GM18873 (cell line): ENCODE data around the gene HPCAL1.

ENCODE experiments used
- ATAC-seq: cut with Tn5 transposase; IDR thresholded peaks from one replicate; pipeline ENCODE4 v1.9.1; 2021; ENCODE audit warnings: mild to moderate bottlenecking, moderate library complexity, moderate number of reproducible peaks; ENCODE audit not compliant: unreplicated experiment, low FRiP score

Gene HPCAL1

DNA sequence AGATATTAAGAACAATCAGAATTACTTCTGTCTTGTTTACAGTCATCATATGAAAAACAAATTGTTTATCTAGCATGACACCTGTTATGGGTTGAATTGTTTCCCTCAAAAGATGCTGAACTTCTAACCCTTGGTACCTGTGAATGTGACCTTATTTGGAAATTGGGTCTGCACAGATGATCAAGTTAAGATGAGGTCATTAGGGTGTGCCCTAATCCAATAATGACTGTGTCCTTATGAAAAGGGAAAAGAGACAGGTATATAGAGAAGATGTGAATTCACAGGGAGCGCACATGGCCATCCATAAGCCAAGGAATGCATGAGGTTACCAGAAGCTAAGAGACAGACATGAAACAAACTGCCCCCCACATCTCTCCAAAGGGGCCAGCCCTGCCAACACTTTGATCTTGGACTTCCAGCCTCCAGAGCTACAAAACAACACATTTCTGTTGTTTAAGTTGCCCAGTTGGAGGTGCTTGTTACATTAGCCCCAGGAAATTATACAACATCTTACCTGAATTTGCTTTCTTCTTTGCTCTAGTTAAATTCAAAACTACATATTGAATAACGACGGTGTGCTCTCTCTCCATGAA lies 2.3 kb upstream of the HPCAL1 start:
- no peak for ATAC-seq

DNA sequence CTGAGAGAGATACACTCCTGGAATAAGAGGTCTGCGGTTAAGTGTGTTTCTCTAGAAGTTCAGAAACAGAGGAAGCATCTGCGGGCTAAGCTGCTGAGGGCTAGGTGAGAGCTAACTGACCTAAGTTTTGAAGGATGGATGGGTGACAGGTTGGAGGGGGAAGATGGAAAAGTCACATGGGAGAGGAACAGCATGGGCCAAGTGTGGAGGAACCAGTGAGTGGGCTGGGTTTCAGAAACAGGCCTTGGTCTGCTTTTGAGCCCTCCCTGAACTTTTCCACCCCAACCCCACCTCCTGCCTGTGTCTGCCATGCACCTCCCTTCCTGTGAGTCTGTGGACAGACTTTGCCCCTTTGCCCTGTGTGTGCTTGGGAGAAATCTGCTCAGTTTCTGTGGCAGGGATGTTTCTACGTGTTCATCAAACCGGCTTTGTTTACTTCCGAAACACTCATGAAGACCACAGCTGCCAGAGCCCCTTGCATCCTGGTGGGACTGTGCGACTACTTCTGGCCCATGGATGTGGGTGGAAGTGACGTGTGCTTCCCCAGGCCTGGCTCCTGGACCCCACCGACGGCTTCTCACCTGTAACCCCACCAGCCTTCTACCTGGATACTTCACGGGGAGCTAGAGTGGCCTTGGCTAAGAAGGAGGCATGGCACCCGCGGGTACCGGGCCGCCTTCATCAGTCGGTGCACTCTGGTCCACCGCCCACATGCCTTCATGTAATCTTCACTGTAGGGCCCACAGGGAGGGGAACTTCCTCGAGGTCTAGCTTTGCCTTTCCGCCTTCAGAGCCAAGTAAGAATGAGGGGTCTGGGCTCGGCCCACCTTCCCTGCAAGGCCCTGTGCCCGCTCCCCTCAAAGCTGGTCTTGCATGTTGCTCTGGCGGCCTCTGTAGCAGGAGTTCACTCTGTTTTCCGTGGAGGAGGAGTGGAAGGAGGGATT lies 1.4 kb upstream of the HPCAL1 start:
- ATAC-seq, result no peak

DNA sequence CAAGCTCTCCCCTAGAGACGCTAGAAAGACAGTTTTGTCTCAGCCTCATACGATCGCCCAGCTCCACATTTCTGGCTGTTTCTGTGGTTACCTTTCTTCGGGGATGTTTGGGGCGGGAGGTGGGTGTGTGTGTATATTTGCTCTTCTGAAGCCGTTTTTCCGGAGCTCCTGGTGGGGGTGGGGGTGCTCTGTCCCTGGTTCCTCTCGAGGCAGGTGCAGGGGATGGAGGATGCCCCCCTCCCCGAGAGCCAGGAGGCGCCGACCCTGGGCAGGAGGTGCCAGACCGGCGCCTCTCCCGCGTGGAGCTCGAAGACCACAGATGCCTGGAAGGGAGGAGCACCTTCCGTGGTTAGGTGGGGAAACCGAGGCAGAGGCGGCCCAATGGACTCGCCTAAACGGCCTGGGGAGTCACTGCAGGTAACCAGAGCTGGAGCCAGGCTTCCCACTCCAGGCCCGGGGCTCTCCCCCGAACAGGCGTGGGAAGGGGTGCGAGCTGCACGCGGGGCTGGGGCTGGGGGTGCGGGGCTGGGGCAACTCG lies 694 bp upstream of the HPCAL1 start:
- ATAC-seq, result no peak

DNA sequence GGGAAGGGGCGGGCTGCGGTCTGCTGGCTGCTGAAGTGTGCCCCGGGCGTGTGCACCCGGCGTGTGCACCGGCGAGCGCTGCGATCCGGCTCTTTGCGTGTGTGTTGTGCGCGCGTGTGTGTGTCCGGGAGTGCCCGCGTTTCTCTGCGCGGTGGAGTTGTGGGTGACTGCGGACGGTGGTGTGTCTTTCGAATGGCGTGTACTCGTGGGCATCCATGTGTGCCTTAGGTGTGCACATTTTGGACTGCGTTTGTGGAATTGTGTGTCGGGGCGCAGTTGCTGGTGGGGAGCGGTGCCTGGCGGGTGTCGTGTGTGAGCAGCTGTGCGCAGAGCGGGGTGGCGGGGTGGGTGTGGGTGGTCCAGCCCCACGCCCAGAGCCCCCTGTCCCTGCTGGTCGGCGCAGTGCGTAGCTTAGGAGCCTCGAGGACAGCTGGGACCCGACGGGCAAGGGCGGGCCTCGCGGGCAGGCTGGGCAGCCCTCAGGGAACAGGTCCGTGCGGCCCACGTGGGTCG lies 533 bp downstream of the HPCAL1 start:
- peak; percentile 10 for ATAC-seq

DNA sequence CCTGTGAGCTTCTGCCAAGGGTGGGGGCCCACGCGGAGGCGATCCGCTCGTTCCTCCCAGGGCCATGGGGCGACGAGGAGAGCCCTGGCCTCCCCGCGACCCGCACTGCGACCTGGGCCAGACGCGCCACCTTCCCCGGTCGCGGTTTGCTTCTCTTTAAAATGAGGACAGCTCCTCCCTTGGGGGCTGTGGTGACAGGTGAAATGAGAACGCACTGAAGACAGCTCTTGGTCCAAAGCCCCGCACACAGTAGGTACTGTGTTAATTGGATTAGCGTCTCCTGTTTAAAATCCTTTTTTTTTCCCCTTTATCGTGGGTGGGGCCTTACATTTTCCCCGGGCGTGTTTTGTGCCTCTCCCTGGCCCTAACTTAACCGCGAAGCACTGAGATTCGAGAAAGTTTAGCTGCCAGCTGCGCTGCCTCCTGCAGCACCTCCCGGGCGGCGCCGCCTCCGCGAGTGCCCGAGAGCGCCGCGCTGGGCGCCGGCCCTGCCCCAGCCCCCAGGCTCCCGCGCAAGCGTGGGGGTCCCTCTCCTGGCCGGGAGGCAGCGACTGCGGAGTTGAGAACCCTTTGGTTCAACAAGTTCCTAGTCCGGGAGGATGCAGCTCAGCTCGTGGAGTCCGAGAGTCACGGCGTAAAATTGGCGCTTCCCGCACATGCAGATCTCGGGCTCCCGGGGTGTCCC lies 1.1 kb downstream of the HPCAL1 start:
- ATAC-seq, result peak; percentile 18

DNA sequence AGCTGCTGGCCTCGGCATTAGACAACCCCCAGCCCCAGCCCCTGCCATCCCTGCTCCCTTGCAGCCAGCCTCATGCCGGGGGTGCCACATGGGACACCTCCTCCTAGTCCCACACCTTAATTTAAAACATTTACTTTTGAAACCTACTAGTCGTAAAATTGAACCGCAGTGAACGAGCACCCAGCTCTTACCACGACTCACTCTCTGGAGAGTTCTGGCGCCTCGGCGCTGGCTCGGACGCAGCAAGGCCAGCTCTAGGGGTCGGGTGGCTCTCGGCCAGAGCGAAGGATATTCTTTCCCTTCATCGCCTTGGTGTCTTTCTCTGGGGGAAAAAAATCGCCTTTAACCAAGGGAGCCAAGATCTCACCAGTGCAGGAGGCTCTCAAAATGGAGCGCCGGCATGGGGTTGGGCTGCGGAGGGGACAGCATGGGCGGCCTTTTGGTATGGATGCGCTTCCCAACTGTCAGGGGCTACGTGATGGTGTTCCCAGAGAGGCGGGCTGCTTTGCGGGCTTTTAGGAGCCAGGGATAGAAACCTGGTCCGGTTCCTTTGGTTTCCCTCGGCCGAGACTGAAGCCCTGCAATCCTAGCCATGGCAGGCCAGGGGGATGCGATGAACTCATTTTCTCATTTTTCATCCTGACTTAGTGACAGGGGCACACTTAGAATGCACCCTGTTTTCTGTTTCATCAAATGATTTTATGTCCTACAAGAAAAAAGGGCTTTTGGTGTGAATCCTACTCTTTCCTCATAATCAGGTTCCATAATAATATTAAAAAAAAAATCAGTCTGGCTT lies 2.0 kb downstream of the HPCAL1 start:
- ATAC-seq, result no peak

DNA sequence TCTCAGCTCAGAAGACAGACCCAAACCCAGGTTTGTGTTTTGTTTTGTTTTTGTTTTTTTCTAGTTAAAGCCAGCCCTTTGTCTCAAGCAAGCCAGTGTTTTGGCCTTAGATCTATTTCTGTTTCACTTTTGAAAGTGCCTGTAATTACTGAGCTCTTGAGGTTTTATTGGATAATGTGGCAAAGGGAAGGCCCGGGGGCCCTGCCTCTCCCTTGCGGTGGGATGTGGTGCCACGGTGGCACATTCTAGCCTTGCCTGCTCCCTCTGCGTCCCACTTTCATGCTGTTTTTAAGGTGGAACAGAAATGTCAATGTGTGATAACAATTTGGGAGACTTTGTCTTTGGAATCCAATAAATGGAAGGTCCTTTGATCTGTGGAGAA lies 2.5 kb downstream of the HPCAL1 start:
- ATAC-seq, result no peak

DNA sequence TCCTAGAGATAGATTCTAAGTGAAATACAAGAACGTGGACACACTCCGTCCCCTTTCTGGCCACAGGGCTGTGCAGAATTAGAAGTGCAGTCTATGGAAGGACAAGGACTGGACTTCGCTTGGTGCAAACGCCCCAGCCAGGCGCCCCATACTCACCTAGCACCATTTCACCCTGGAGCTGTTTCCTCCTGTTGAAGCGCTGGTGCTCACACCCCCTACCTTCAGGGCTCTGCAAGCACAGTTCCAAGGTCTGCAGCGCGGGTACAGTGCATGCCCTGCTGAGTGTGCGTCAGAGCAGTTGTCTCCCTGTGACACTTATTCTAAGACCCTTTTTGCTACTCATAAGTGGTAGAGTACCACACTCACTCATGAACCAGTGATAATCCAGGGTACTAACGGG lies 3.0 kb downstream of the HPCAL1 start:
- no peak for ATAC-seq

DNA sequence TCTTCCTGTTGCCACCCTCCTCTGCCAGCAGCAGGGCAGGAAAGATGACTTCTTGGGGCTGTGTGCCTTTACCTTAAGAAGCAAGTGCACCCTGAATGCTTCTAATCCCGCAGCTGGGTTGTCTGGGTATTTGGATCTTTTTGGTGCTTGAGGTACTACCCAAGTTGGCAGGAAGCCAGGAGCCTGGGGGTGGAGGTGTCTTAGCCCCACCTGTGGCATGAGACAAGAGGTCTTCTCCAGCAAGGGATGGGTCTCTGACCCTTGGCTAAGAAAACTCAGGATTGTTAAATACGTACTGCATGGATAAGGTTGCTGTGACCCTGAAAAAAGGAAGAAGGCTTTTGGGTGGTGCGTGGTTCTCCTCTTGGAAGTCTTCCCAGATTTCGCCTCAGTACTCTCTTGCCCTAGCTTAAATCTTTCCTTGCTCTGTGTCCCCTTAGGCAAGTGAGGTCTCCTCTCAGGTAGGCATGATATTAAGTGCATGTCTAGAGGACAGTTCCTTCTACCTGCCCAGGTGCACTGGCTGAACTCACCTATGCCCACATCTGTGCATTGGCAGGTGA lies 4.3 kb downstream of the HPCAL1 start:
- no peak for ATAC-seq

DNA sequence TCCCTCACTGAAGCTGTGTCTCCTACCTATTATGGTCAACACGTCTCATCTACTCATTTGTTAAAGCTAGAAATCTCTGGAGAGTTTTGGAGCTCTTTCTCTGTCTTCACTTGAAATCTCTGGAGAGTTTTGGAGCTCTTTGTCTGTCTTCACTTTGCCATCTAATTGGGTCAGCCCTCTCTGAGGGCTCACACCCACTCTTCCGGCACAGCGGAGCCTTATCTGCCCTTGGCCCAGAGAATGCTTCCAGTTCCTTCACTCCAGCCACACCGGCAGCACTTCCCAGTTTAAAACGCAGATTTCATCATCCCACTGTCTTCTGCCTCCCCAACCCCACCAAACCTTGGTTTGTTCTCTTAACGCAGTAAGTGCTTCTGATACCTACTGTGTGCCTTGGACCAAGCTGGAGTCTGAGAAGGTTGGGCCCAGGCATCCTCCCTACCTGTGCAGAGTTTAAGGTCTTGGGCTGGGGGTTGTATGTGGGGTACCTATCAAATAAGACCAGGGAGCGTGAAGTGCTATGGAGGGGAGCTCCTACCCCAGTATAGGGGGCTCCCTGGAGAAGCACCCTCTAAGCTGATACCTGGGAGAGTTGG lies 5.0 kb downstream of the HPCAL1 start:
- ATAC-seq, result no peak

DNA sequence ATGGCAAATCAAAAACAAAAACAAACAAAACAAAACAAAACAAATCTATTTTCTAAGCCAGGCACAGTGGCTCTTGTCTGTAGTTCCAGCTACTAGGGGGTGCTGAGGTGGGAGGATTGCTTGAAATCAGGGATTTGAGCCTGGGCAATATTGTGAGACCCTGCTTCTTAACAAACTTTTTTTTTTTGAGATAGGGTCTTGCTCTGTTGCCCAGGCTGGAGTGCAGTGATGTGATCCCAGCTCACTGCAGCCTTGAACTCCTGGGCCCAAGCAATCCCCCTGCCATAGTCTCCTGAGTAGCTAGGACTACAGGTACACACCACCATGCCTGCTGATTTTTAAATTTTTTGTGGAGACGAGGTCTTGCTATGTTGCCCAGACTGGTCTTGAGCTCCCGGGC lies 6.2 kb downstream of the HPCAL1 start:
- ATAC-seq, result no peak

DNA sequence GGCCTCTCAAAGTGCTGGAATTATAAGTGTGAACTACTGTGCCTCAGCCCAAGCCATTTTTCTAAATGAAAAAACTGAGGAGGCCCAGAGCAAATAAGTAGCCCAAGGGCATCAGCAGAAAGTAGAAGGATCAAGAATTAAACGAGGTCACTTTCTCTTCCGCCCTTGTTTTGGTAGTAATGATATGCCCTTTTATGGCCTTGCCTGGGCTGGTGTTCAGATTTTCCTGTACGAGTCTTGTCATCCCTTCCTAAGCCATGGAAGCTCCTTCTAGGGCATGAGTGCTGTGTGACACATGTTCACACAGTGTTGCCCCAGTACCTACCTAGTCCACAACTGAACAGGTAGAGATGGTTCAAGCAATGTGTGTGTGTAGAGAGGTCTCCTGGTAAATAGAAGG lies 6.6 kb downstream of the HPCAL1 start:
- no peak for ATAC-seq

DNA sequence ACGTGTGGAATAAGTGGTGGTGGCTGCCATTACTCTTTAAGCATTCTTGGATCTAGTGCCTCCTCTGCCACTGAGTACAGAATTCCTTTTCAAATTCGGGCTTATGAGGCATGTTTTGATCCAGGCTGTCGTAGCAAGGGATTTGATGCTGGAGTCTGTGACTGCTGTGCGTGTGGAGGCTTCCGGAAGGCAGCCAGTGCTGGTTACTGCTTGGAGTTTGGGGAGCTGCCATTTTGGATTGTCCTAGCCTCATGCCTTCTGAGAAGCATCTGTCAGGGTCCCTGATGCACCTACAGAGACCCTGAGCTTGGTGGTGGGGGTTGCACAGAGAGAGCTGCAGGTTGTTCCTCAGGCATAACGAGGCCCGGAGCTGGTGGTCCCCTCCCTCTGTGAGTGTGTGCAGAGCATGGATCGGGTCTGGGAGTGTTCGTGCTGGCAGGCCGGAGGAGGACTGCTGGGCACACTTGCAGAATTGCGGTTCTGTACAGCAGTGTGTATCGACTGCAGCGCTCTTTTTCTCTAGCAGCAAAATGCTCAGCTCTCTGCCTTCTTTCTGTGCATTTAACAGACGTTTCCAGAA lies 7.7 kb downstream of the HPCAL1 start:
- no peak for ATAC-seq

DNA sequence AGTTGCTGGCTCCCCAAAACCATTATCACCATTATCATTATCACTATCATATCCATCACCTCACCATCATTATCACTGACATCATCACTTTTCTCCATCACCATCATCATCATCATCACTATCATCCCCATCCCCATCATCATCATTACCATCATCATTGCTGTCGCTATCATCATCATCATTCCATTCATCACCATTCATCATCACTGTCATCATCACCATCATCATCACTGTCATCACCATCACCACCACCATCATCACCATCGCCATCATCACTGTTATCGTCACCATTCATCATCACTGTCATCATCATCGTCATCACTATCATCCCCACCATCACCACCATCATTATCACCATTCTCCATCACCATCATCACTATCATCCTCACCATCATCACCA lies 9.0 kb downstream of the HPCAL1 start:
- no peak for ATAC-seq

DNA sequence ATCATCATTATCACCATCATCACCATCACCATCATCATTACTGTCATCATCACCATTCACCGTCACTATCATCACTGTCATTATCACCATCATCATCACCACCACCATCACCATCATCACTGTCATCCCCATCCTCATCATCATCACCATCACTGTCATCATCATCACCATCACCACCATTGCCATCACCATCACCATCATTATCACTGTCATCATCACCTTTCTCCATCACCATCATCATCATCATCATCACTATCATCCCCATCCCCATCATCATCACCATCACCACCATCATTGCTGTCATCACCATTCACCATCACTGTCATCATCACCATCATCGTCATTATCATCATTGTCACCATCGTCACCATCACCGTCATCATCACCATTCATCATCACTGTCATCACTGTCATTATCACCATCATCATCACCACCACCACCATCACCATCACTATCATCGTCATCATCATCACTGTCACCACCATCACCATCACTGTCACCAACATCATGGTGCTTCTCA lies 9.8 kb downstream of the HPCAL1 start:
- ATAC-seq, result no peak

DNA sequence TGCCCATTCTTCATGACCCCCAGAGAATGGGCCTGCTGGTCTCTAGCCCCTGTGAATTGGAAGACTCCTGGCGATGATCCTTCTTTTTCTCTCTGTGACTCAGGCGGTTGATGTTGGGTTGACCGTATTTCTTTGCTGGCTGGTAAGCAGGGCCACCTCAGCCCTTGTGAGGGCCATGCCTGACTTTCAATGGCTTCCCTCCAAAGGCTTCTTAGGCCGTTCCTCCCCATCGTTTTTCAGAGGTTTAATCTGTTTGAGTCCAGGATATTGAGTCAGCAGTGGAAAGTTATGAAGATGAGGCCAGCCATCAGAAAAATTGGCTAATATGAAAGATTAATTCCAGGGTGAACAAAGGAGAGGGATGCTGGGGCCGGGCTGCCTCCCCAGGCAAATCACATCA lies 13.6 kb downstream of the HPCAL1 start:
- no peak for ATAC-seq

DNA sequence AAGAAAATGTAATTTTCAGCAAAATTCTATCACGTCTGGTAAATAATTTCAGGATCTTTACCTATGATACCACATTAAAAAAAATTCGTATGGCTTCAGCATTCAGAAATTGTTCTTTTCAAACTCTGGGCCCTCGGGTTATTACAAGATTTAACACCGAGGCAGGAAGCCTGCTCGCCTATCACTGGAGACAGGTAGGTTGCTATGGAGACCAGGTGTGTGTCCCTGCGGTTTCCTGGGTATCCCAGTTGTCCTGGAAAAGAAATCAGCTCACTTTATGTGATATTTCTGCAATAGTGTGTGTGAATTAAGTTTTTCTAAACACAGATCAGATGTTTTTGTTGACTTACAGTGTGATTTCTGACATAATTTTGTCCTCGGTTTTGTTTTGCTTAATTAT lies 14.2 kb downstream of the HPCAL1 start:
- no peak for ATAC-seq

DNA sequence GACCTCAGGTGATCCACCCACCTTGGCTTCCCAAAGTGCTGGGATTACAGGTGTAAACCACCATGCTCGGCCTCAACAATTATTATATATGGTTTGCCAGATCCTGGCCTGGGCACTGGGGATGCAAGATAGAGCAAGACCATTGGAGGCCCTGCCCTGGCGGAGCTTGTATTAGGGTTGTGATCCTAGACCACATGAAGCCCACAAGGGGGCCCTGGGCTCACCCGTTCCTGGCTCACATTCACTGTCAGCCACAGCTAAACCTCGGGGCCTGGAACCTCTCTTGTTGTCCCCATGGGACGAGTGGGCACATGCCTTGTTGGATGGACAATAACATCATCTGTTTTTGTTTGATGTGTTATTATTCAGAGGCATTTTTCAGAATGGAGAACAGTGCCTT lies 14.9 kb downstream of the HPCAL1 start:
- no peak for ATAC-seq

DNA sequence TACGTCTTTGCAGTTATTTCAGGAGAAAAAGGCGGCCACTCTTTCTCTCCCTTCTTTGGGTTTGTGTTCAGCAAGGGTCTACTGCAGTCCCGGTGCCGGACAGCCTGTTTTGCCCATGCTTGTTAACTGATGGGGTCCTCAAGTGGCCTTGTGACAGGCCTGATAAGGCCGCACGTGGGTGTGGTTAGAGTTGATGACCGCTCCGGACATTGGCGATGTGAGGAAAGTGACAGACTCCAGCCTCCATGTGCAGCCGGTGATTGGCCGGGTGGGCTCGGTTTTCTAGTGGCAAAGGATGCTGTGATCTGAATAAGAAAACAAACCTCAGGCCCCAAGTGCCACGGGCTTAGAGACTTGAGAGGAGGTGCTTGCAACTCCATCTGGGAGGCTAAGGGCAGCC lies 15.6 kb downstream of the HPCAL1 start:
- ATAC-seq, result no peak
